ENCODE measurements around the gene DGKI. TPM values are rescaled to one million over a fixed set of nuclear protein-coding genes. Genes with fewer than 3 reads are reported as not detected.

The DGKI gene
- total RNA-seq, 1 experiment from 2014 or later = 0.55 TPM

DNA sequence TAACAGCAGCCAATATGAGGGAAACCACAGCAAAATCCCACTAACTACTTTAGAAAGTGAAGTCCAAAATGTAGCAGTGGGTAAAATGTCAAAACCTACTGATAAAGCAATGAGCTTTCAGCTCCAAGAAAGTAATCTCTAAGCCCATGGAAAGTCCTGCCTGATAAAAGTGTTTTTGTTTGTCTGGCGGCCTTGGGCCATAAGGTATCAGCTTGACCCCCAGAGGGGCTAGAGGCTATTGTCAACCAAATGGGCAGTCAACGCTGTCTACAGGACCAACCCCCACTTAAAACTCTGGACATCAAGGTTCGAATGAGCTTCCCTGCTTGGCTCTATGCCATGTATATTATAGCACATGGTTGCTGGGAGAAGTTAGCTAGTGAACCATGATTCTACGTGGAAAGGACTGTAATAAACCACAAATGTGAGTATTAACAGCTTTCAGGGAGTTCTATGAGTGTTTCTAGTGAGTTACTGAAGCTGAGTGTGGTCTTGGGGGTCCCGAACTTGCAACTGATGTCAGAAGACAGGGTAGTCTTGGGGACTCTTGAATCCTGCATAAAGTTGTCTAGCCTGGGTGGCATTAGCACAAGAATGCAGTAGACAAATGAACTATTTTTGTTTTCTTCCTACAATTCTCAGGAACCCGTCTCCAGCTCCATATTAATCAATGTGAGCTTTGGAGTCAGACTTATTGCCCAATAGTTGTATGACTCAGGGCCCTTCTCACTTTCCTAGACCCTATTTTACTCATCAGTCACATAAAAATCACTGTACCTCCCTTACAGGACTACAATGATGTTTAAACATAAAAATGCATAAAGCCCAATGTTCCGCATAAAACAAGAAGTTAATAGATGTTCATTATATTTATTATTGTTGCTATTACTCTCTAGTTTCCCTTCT lies 164.9 kb downstream of the DGKI start:
- no peak overlapping the region for H3K9ac ChIP-seq (ENCODE audit: extremely low read depth, insufficient read length, low read length)
- Mint-ChIP-seq H3K27me3 (ENCODE audit: low read depth) (no peaks in the 10 kb centered on the region; the same call in 1 of the 2 replicates), H3K4me3 (no peak overlapping the region)

More for the DNA sequence above, 164.9 kb downstream of the DGKI start:
- no peak overlapping the region for H2BK20ac ChIP-seq (ENCODE audit: low read depth, low read length, poor library complexity, severe bottlenecking)
- Mint-ChIP-seq H3K36me3 (ENCODE audit: insufficient read depth in 1 of 3, low read depth in 3 of 3) (peaks cover 0 to 5% (median 0%) of the 10 kb centered on the region in 3 experiments; a peak in 1 of 7 replicates), H3K27ac (no peak overlapping the region), H3K9me3 (peaks cover 0 to 3% of the 10 kb centered on the region in 2 experiments; a peak in 2 of 5 replicates), H3K4me1 (peaks cover 15 to 16% of the 10 kb centered on the region in 2 experiments)
- no peaks in the 10 kb centered on the region for H3K4me1 ChIP-seq (ENCODE audit: insufficient read depth, low read length)
- H4K91ac ChIP-seq (ENCODE audit: insufficient read length, low read depth, low read length) = no peak overlapping the region
- no peak overlapping the region for H2AK5ac ChIP-seq (ENCODE audit: insufficient read length, low read length)
- no peak overlapping the region for H3K56ac ChIP-seq (ENCODE audit: insufficient read length, low read depth, low read length)
- H2BK120ac ChIP-seq (ENCODE audit: low read depth, low read length, poor library complexity, severe bottlenecking) = no peak overlapping the region
- H3T11ph ChIP-seq (ENCODE audit: low read length) = no peak overlapping the region
- no peak overlapping the region for H3K23ac ChIP-seq (ENCODE audit: insufficient read length, low read depth, low read length)
- no peaks in the 10 kb centered on the region for H3K23me2 ChIP-seq (ENCODE audit: insufficient read length, low read depth, low read length, poor library complexity, severe bottlenecking)
- no peak overlapping the region for H4K8ac ChIP-seq (replicated peaks; ENCODE audit: insufficient read length, low read depth, low read length)
- H2AFZ ChIP-seq (ENCODE audit: low read length) = no peak overlapping the region
- no peak overlapping the region for H2BK12ac ChIP-seq (ENCODE audit: insufficient read length, low read depth, low read length)
- no peaks in the 10 kb centered on the region for H4K20me1 ChIP-seq (ENCODE audit: control insufficient read depth, insufficient read depth, insufficient read length)
- DNase-seq = no peak
- no peak overlapping the region for H3K4ac ChIP-seq (ENCODE audit: low read depth, low read length)
- H3K14ac ChIP-seq (ENCODE audit: insufficient read depth, low read length) = no peak overlapping the region
- no peak overlapping the region for H3K18ac ChIP-seq (ENCODE audit: insufficient read length, low read depth, low read length)
- no CpG with 5 or more reads among the region's 7 CpGs for WGBS (ENCODE audit: extremely low coverage, insufficient read length, low lambda C conversion rate)
- H3K9me3 ChIP-seq (ENCODE audit: control insufficient read depth, low read depth, low read length) = no peaks in the 10 kb centered on the region
- H2BK15ac ChIP-seq (ENCODE audit: low read depth, low read length) = no peak overlapping the region
- H3K4me2 ChIP-seq (ENCODE audit: insufficient read depth, insufficient read length, low read length) = no peak overlapping the region
- H3K79me1 ChIP-seq (ENCODE audit: insufficient read depth, low read depth, low read length, poor library complexity, severe bottlenecking) = no peaks in the 10 kb centered on the region
- TF ChIP-seq CTCF (conservative IDR thresholded peaks at IDR 0.05) = no peak
- no peaks in the 10 kb centered on the region for H3K27me3 ChIP-seq (ENCODE audit: insufficient read depth, low read length)
- H4K5ac ChIP-seq (ENCODE audit: insufficient read length, low read depth, low read length) = no peak overlapping the region
- no peak overlapping the region for H3K27ac ChIP-seq (ENCODE audit: insufficient read length, low read depth, low read length)
- no peak overlapping the region for H2BK5ac ChIP-seq (ENCODE audit: insufficient read length, low read length)
- H3K79me2 ChIP-seq (ENCODE audit: insufficient read depth, low read length) = no peaks in the 10 kb centered on the region
